Measurements from ENCODE around the gene GRID1. TPM values are rescaled to one million over a fixed set of nuclear protein-coding genes. Genes with fewer than 3 reads are reported as not detected.

The GRID1 gene
- total RNA-seq, 1 experiment from 2014 or later = 0.37 TPM

GRCh38 chr10:86188796-86189558, 177.6 kb downstream of the GRID1 start:
- DNase-seq (ENCODE audit: low spot score) (no peak), ATAC-seq (no peak)
- Mint-ChIP-seq H3K27me3 (ENCODE audit: low read depth) (no peaks in the 10 kb centered on the region), H3K36me3 (no peaks in the 10 kb centered on the region), H3K27ac (no peak overlapping the region), H3K4me1 (no peaks in the 10 kb centered on the region), H3K4me3 (no peak overlapping the region), H3K9me3 (no peaks in the 10 kb centered on the region)
- TF ChIP-seq SOX15 (CRISPR knock-in tag; IDR thresholded peaks at IDR 0.05) = no peak
- TF ChIP-seq ZNF512 (CRISPR knock-in tag; IDR thresholded peaks at IDR 0.05; ENCODE audit: borderline replicate concordance) = no peak
- TF ChIP-seq NFYB (CRISPR knock-in tag; conservative IDR thresholded peaks at IDR 0.05; ENCODE audit: low read depth) = no peak
- TF ChIP-seq ELF4 (CRISPR knock-in tag; IDR thresholded peaks at IDR 0.05; ENCODE audit: low read depth) = no peak
- TF ChIP-seq ATF2 (CRISPR knock-in tag; IDR thresholded peaks at IDR 0.05; ENCODE audit: borderline replicate concordance, low read depth) = no peak
- TF ChIP-seq ZNF317 (CRISPR knock-in tag; IDR thresholded peaks at IDR 0.05; ENCODE audit: borderline replicate concordance, low read depth) = no peak
- TF ChIP-seq NR2C2 (CRISPR knock-in tag; IDR thresholded peaks at IDR 0.05) = no peak
- no peak for TF ChIP-seq TEAD1 (CRISPR knock-in tag; IDR thresholded peaks at IDR 0.05)
- no peak for TF ChIP-seq GTF2I (CRISPR knock-in tag; conservative IDR thresholded peaks at IDR 0.05)
- TF ChIP-seq JAZF1 (CRISPR knock-in tag; IDR thresholded peaks at IDR 0.05) = no peak
- no peak for TF ChIP-seq TEAD4 (CRISPR knock-in tag; IDR thresholded peaks at IDR 0.05)
- TF ChIP-seq MLX (CRISPR knock-in tag; IDR thresholded peaks at IDR 0.05) = no peak
- ChIA-PET CTCF (interaction anchor here (1.2 kb wide), 1 partner anchor 100 kb away, joined by 3 read pairs; no protein-coding TSS in a partner anchor), POLR2A (no interaction called here)

GRCh38 chr10:86188326-86188725, 178.3 kb downstream of the GRID1 start:
- ChIA-PET CTCF (interaction anchor here (1.2 kb wide), 1 partner anchor 101 kb away, joined by 3 read pairs; no protein-coding TSS in a partner anchor), POLR2A (no interaction called here)
- Mint-ChIP-seq H3K9me3 (no peaks in the 10 kb centered on the region), H3K4me1 (no peaks in the 10 kb centered on the region), H3K27ac (no peak overlapping the region), H3K4me3 (no peak overlapping the region), H3K36me3 (no peaks in the 10 kb centered on the region), H3K27me3 (ENCODE audit: low read depth) (no peaks in the 10 kb centered on the region)
- no peak for TF ChIP-seq ZBTB21 (CRISPR knock-in tag; IDR thresholded peaks at IDR 0.05; ENCODE audit: borderline replicate concordance)
- no peak for TF ChIP-seq CBFB (CRISPR knock-in tag; IDR thresholded peaks at IDR 0.05; ENCODE audit: low read depth)
- TF ChIP-seq IRF1 (CRISPR knock-in tag; IDR thresholded peaks at IDR 0.05) = no peak
- no peak for TF ChIP-seq OVOL2 (CRISPR knock-in tag; IDR thresholded peaks at IDR 0.05; ENCODE audit: borderline replicate concordance)
- TF ChIP-seq AFF4 (CRISPR knock-in tag; IDR thresholded peaks at IDR 0.05; ENCODE audit: borderline replicate concordance) = no peak
- TF ChIP-seq ELF4 (CRISPR knock-in tag; IDR thresholded peaks at IDR 0.05; ENCODE audit: low read depth) = no peak
- TF ChIP-seq TCF7 (CRISPR knock-in tag; IDR thresholded peaks at IDR 0.05; ENCODE audit: low read depth) = no peak
- TF ChIP-seq E2F5 (CRISPR knock-in tag; IDR thresholded peaks at IDR 0.05) = no peak
- TF ChIP-seq ZNF671 (CRISPR knock-in tag; IDR thresholded peaks at IDR 0.05) = no peak
- no peak for TF ChIP-seq MLX (CRISPR knock-in tag; IDR thresholded peaks at IDR 0.05)
- TF ChIP-seq ATF2 (CRISPR knock-in tag; IDR thresholded peaks at IDR 0.05; ENCODE audit: borderline replicate concordance, low read depth) = no peak
- no peak for TF ChIP-seq ZNF423 (CRISPR knock-in tag; IDR thresholded peaks at IDR 0.05)
- no peak for ATAC-seq
- DNase-seq (ENCODE audit: low spot score) = no peak

Measured in WTC11 (cell line).